ENCODE results near the gene CAMTA1. TPM values are rescaled to one million over a fixed set of nuclear protein-coding genes. Genes with fewer than 3 reads are reported as not detected.

CAMTA1 gene
- polyA plus RNA-seq, 1 donor (not counting 4 experiments of a cell fraction or from before 2014, with no cell fraction given): 51.4 TPM

DNA sequence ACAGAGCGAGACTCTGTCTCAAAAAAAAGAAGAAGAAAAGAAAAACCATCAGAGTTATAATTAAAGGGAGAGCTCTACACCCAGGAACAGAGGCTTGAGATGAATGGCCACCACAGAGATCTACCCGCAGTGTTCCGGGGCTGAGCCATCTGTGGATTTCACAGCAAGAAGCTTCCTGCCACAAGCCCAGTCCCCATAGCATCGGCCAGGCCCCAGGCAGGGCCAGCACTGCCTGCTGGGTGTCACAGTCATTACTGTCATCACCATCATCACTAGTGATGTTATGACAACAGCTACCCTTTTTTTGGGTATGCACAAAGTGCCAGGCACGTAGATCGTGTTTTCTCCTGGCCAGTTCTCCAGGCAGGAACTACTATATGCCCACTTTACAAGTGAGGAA is 874.3 kb downstream of the CAMTA1 start:
- Histone ChIP-seq H2AFZ (ENCODE audit: control insufficient read depth, low read length) (no peak overlapping the region), H3K27me3 (ENCODE audit: control insufficient read depth, extremely low read depth, insufficient read depth, low read length) (no peaks in the 10 kb centered on the region), H3K9ac (ENCODE audit: control insufficient read depth, extremely low read depth, insufficient read depth, low read length) (no peak overlapping the region), H3K4me2 (ENCODE audit: control insufficient read depth, extremely low read depth, insufficient read depth, low read depth, low read length) (no peak overlapping the region), H3K79me2 (ENCODE audit: control insufficient read depth, insufficient read depth, low read length) (no peaks in the 10 kb centered on the region), H3K9me3 (ENCODE audit: control insufficient read depth, low read depth, low read length) (no peaks in the 10 kb centered on the region), H3K4me3 (ENCODE audit: control insufficient read depth in 2 of 3, extremely low read depth in 1 of 3, insufficient read depth in 2 of 3, low read depth in 1 of 3, low read length in 3 of 3) (no peak overlapping the region), H3K9me1 (ENCODE audit: control insufficient read depth, extremely low read depth, insufficient read depth, low read length) (no peaks in the 10 kb centered on the region), H3K27ac (ENCODE audit: control insufficient read depth, insufficient read depth, low read length) (no peak overlapping the region), H4K20me1 (ENCODE audit: control insufficient read depth, extremely low read depth, insufficient read depth, low read length) (no peaks in the 10 kb centered on the region), H3K36me3 (ENCODE audit: control insufficient read depth in 2 of 2, extremely low read depth in 1 of 2, insufficient read depth in 2 of 2, low read length in 2 of 2) (no peaks in the 10 kb centered on the region), H3K4me1 (ENCODE audit: control insufficient read depth, extremely low read depth, insufficient read depth, low read length) (no peaks in the 10 kb centered on the region)
- no peak for DNase-seq (ENCODE audit: low read depth, low spot score)
- dilution Hi-C loops (cut with MboI; ENCODE audit: extremely low pct_ligation_motif_present, low sequenced_read_pairs): no loop called here
- no peak for FAIRE-seq
- TF ChIP-seq, protein P1, sequence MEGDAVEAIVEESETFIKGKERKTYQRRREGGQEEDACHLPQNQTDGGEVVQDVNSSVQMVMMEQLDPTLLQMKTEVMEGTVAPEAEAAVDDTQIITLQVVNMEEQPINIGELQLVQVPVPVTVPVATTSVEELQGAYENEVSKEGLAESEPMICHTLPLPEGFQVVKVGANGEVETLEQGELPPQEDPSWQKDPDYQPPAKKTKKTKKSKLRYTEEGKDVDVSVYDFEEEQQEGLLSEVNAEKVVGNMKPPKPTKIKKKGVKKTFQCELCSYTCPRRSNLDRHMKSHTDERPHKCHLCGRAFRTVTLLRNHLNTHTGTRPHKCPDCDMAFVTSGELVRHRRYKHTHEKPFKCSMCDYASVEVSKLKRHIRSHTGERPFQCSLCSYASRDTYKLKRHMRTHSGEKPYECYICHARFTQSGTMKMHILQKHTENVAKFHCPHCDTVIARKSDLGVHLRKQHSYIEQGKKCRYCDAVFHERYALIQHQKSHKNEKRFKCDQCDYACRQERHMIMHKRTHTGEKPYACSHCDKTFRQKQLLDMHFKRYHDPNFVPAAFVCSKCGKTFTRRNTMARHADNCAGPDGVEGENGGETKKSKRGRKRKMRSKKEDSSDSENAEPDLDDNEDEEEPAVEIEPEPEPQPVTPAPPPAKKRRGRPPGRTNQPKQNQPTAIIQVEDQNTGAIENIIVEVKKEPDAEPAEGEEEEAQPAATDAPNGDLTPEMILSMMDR (optimal IDR thresholded peaks at IDR 0.05 in 1 of 3, IDR thresholded peaks at IDR 0.05 in 1 of 3, conservative IDR thresholded peaks at IDR 0.05 in 1 of 3; ENCODE audit: extremely low read depth in 1 of 3, insufficient read depth in 2 of 3, low read length in 3 of 3): no peak
- TF ChIP-seq EZH2 (IDR thresholded peaks at IDR 0.05; ENCODE audit: low read length): no peak

- Histone ChIP-seq H3K36me3 (ENCODE audit: control insufficient read depth in 2 of 2, extremely low read depth in 1 of 2, insufficient read depth in 2 of 2, low read length in 2 of 2) (no peaks in the 10 kb centered on the region), H3K9me3 (ENCODE audit: control insufficient read depth, low read depth, low read length) (no peaks in the 10 kb centered on the region), H2AFZ (ENCODE audit: control insufficient read depth, low read length) (no peak overlapping the region), H3K79me2 (ENCODE audit: control insufficient read depth, insufficient read depth, low read length) (no peaks in the 10 kb centered on the region), H3K27ac (ENCODE audit: control insufficient read depth, insufficient read depth, low read length) (no peak overlapping the region), H3K4me2 (ENCODE audit: control insufficient read depth, extremely low read depth, insufficient read depth, low read depth, low read length) (no peak overlapping the region), H3K9ac (ENCODE audit: control insufficient read depth, extremely low read depth, insufficient read depth, low read length) (no peak overlapping the region), H3K4me1 (ENCODE audit: control insufficient read depth, extremely low read depth, insufficient read depth, low read length) (no peaks in the 10 kb centered on the region), H3K4me3 (ENCODE audit: control insufficient read depth in 2 of 3, extremely low read depth in 1 of 3, insufficient read depth in 2 of 3, low read depth in 1 of 3, low read length in 3 of 3) (no peak overlapping the region), H4K20me1 (ENCODE audit: control insufficient read depth, extremely low read depth, insufficient read depth, low read length) (no peaks in the 10 kb centered on the region), H3K27me3 (ENCODE audit: control insufficient read depth, extremely low read depth, insufficient read depth, low read length) (no peaks in the 10 kb centered on the region), H3K9me1 (ENCODE audit: control insufficient read depth, extremely low read depth, insufficient read depth, low read length) (no peaks in the 10 kb centered on the region)
- DNase-seq (ENCODE audit: low read depth, low spot score) (no peak), FAIRE-seq (no peak)
- dilution Hi-C loops (cut with MboI; ENCODE audit: extremely low pct_ligation_motif_present, low sequenced_read_pairs): no loop called here
- TF ChIP-seq, protein P1 (optimal IDR thresholded peaks at IDR 0.05 in 1 of 3, IDR thresholded peaks at IDR 0.05 in 1 of 3, conservative IDR thresholded peaks at IDR 0.05 in 1 of 3; ENCODE audit: extremely low read depth in 1 of 3, insufficient read depth in 2 of 3, low read length in 3 of 3): no peak
- no peak for TF ChIP-seq EZH2 (IDR thresholded peaks at IDR 0.05; ENCODE audit: low read length)
Measured at GRCh38 chr1:7663451-7664146, 878.3 kb downstream of the CAMTA1 start.

Measured in keratinocyte (primary cell).